Upper lobe of left lung (tissue), 6 donors: ENCODE results near the gene SBF2. TPM values are rescaled to one million over a fixed set of nuclear protein-coding genes. Genes with fewer than 3 reads are reported as not detected.

Source experiments
- ATAC-seq, 2 donors: fragments of 200-7000 bp; cut with Tn5 transposase; one replicate each; pipeline ENCODE4 v1.9.1; 2022; ENCODE audit warnings: mild to moderate bottlenecking in 2 of 2, moderate library complexity in 2 of 2; ENCODE audit not compliant: low FRiP score in 2 of 2
- DNase-seq, 2 donors: peaks; one replicate each; pipeline ENCODE4 v3.0.0-alpha.2; 2019 to 2020
- H3K27ac ChIP-seq, 4 donors: fragments of 200-600 bp; sonication (generic); one replicate each; pipeline ENCODE4 v1.5.1; 2016 to 2019
- H3K27me3 ChIP-seq, 4 donors: fragments of 200-600 bp; sonication (generic); one replicate each; pipeline ENCODE4 v1.5.1; 2017 to 2019
- H3K36me3 ChIP-seq, 4 donors: fragments of 200-600 bp; sonication (generic); one replicate each; pipeline ENCODE4 v1.5.1; 2016 to 2019
- H3K4me1 ChIP-seq, 4 donors: fragments of 200-600 bp; sonication (generic); one replicate each; pipeline ENCODE4 v1.5.1; 2018 to 2019
- H3K4me3 ChIP-seq, 4 donors: fragments of 200-600 bp; sonication (generic); one replicate each; pipeline ENCODE4 v1.5.1; 2017 to 2019; ENCODE audit warnings: mild to moderate bottlenecking in 2 of 4, moderate library complexity in 1 of 4
- H3K9me3 ChIP-seq, 4 donors: fragments of 200-600 bp; sonication (generic); one replicate each; pipeline ENCODE4 v1.5.1; 2018 to 2019
- CTCF ChIP-seq, 6 experiments: fragments of 450-650 bp in 4 of 6; fragments of 200-600 bp in 2 of 6; sonication (generic) in 2 of 6; IDR thresholded peaks; one replicate each; pipeline ENCODE4 v1.5.1; 2016 to 2019; ENCODE audit warnings: antibody characterized with exemption in 6 of 6
- EP300 ChIP-seq, 4 donors: sonication (generic); formaldehyde crosslinking; IDR thresholded peaks; one replicate each; pipeline ENCODE4 v1.5.1; 2017; ENCODE audit warnings: antibody characterized with exemption in 4 of 4, control low read depth in 2 of 4
- POLR2A ChIP-seq, 4 donors: fragments of 450-650 bp; IDR thresholded peaks; one replicate each; pipeline ENCODE4 v1.5.1; 2016 to 2017; ENCODE audit warnings: antibody characterized with exemption in 4 of 4, mild to moderate bottlenecking in 2 of 4
- POLR2AphosphoS5 ChIP-seq, 2 donors: sonication (generic); formaldehyde crosslinking; IDR thresholded peaks; one replicate each; pipeline ENCODE4 v1.5.1; 2017; ENCODE audit warnings: antibody characterized with exemption in 2 of 2
- WGBS, 2 donors: methylation state at CpG; one replicate each; pipeline ENCODE4 v1.1.5; 2017 to 2018; 5-methylcytosine and 5-hydroxymethylcytosine counted together
- total RNA-seq, 6 donors: library from RNA; depleted of rRNA in 4 of 6; stranded (reverse); fragments of >200 nt in 4 of 6; gene quantifications; one replicate each; pipeline versions ENCODE4 v1.1.0 to v1.2.1, GENCODE V29; 2016 to 2021
- donor health status: DM: no; HTN: no; CAD: no; lungs with moderate emphysema.
- donor health status: DM: no; HTN: yes; CAD: no; lungs with severe emphysema.

SBF2 gene
- total RNA-seq, 6 donors from 2014 or later: 22.2 to 54.5 (median 41.2) TPM

GRCh38 chr11:10225553-10225952 is 68.5 kb downstream of the SBF2 start:
- ATAC-seq: no peak
- WGBS, 2 donors: 33 to 57% methylated on average over 2 of the region's 2 CpGs
- Histone ChIP-seq H3K27me3 (no peaks in the 10 kb centered on the region), H3K4me3 (no peak overlapping the region), H3K9me3 (no peaks in the 10 kb centered on the region), H3K4me1 (peaks cover 0 to 3% (median 0%) of the 10 kb centered on the region in 4 donors), H3K27ac (no peak overlapping the region), H3K36me3 (no peaks in the 10 kb centered on the region)
- DNase-seq: no peak
- TF ChIP-seq POLR2AphosphoS5 (IDR thresholded peaks at IDR 0.05): no peak
- TF ChIP-seq POLR2A (IDR thresholded peaks at IDR 0.05): no peak
- no peak for TF ChIP-seq EP300 (IDR thresholded peaks at IDR 0.05)
- TF ChIP-seq CTCF (IDR thresholded peaks at IDR 0.05): no peak

DNA sequence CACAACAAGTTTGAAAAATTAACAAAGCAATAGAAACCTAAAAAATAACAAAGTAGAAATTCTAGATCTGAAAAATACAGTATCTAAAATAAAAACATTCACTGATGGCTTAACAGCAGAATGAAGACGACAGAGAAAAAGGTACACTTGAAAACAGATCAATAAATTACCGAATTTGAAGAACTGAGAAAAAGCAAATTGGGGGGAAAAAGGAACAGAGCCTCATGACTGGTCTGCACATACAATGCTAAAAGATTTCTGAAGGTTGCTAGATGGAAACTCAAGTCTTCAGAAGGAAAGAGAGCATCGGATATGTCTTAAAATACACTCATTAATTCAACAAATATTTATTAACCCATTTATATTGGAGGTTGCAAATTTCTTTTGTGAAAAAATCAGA is 71.6 kb downstream of the SBF2 start:
- no peaks in the 10 kb centered on the region for H3K9me3 ChIP-seq
- no peak overlapping the region for H3K27ac ChIP-seq
- no peaks in the 10 kb centered on the region for H3K36me3 ChIP-seq
- H3K4me1 ChIP-seq: peaks cover 0 to 3% (median 0%) of the 10 kb centered on the region in 4 donors
- H3K4me3 ChIP-seq: no peak overlapping the region
- H3K27me3 ChIP-seq: no peaks in the 10 kb centered on the region
- ATAC-seq (no peak), DNase-seq (no peak)
- WGBS, 2 donors: 92 to 94% methylated on average over 3 of the region's 3 CpGs
- TF ChIP-seq POLR2A (IDR thresholded peaks at IDR 0.05): no peak
- TF ChIP-seq CTCF (IDR thresholded peaks at IDR 0.05): no peak
- TF ChIP-seq POLR2AphosphoS5 (IDR thresholded peaks at IDR 0.05): no peak
- no peak for TF ChIP-seq EP300 (IDR thresholded peaks at IDR 0.05)

DNA sequence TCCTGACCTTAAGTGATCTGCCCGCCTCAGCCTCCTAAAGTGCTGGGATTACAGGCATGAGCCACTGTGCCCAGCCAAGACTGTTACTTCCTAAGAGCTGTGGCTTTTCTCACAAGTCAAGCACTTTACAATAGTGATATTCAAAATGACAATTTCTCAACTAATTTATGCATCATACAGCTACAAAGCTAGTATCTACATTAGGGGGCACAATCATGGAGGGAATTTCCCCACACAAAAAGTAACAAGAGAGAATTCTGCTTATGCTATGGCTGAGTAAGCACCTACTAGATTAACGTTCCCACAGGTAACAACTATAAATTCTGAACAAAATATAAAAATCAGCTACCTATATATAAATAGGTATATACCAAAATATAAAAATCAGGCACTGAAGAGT is 72.7 kb downstream of the SBF2 start:
- 92 to 97% methylated on average over 2 of the region's 2 CpGs for WGBS, 2 donors
- no peaks in the 10 kb centered on the region for H3K27me3 ChIP-seq
- peaks cover 0 to 3% (median 0%) of the 10 kb centered on the region in 4 donors for H3K4me1 ChIP-seq
- no peaks in the 10 kb centered on the region for H3K36me3 ChIP-seq
- no peak overlapping the region for H3K4me3 ChIP-seq
- DNase-seq (no peak), ATAC-seq (no peak)
- H3K9me3 ChIP-seq: no peaks in the 10 kb centered on the region
- no peak overlapping the region for H3K27ac ChIP-seq
- TF ChIP-seq EP300 (IDR thresholded peaks at IDR 0.05) (no peak), CTCF (IDR thresholded peaks at IDR 0.05) (no peak), POLR2A (IDR thresholded peaks at IDR 0.05) (no peak), POLR2AphosphoS5 (IDR thresholded peaks at IDR 0.05) (no peak)

- H3K36me3 ChIP-seq: no peaks in the 10 kb centered on the region
- 92 to 94% methylated on average over 3 of the region's 3 CpGs for WGBS, 2 donors
- H3K4me1 ChIP-seq: no peaks in the 10 kb centered on the region
- TF ChIP-seq POLR2A (IDR thresholded peaks at IDR 0.05) (no peak), CTCF (IDR thresholded peaks at IDR 0.05) (no peak), POLR2AphosphoS5 (IDR thresholded peaks at IDR 0.05) (no peak), EP300 (IDR thresholded peaks at IDR 0.05) (no peak)
- no peak overlapping the region for H3K4me3 ChIP-seq
- no peaks in the 10 kb centered on the region for H3K27me3 ChIP-seq
- no peak for ATAC-seq
- no peak for DNase-seq
- H3K27ac ChIP-seq: no peak overlapping the region
- H3K9me3 ChIP-seq: no peaks in the 10 kb centered on the region
Measured at GRCh38 chr11:10211470-10211869, 82.5 kb downstream of the SBF2 start.

DNA sequence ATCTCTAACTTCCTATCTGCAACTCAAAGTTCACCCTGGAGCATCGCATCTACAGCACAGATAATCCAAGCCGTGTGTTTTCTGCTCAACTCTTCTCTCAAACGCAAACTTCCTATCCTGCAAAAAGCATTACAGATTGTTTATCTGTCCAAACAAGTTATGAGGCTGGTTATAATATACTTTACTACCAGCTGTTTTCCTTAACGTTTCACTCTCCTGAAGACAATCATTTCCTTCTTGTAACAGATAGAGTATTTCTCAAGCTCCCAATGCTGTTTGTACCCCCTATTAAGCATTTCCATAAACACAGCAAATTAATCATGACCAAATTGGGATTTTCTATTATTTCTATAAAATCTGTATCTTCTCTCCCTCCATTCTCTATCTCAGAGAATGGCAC is 84.7 kb downstream of the SBF2 start:
- no peak overlapping the region for H3K4me3 ChIP-seq
- no peaks in the 10 kb centered on the region for H3K36me3 ChIP-seq
- 63 to 72% methylated on average over 4 of the region's 4 CpGs for WGBS, 2 donors
- no peaks in the 10 kb centered on the region for H3K4me1 ChIP-seq
- peaks cover 0 to under 1% (median 0%) of the 10 kb centered on the region in 4 donors for H3K9me3 ChIP-seq
- TF ChIP-seq POLR2A (IDR thresholded peaks at IDR 0.05) (no peak), CTCF (IDR thresholded peaks at IDR 0.05) (no peak), EP300 (IDR thresholded peaks at IDR 0.05) (no peak), POLR2AphosphoS5 (IDR thresholded peaks at IDR 0.05) (no peak)
- no peak for ATAC-seq
- no peak for DNase-seq
- no peak overlapping the region for H3K27ac ChIP-seq
- no peaks in the 10 kb centered on the region for H3K27me3 ChIP-seq
